Measurements from ENCODE around the gene RNF26.

Gene RNF26

DNA sequence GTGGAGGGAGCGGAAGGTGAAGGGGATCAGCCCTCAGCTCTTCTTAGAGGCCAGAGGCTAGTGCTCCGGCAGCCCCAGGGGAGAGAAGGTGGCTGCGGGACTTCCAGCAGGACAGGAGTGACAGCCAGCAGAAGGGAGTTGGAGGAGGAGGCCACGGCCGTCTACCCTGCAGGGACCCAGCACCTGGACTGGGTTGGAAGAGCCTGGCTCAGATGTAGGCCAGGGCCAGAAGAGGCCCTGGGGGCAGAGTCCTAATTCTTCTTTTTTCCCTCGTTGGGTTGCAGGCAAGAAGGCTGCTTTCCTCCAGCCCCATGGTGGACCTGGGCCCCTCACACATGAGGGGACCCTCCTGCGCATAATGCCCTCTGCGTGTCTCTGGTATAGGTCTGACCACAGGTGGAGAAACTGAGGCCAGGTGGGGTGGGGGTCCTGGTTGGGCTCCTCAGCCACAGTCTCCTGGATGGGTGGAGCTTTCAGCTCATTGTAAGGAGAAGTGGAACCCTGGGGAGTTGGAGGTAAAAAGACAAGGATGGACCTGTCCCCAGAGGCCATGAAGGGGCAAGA is 15.1 kb upstream of the RNF26 start:
- H3K36me3 ChIP-seq = no peaks in the 10 kb centered on the region
- H3K9me3 ChIP-seq (ENCODE audit: severe bottlenecking) = no peaks in the 10 kb centered on the region
- H3K27me3 ChIP-seq (ENCODE audit: insufficient read depth, low read depth, severe bottlenecking) = peaks cover 13% of the 10 kb centered on the region
- no peak overlapping the region; the same call in 1 of the 2 replicates for H3K27ac ChIP-seq
- no peak for DNase-seq
- TF ChIP-seq CTCF (IDR thresholded peaks at IDR 0.05; ENCODE audit: low read depth, low read length) = no peak
- no peak overlapping the region for H3K4me3 ChIP-seq (ENCODE audit: low read depth, low read length)

GRCh38 chr11:119319700-119320239 is 14.6 kb upstream of the RNF26 start:
- Histone ChIP-seq H3K27ac (no peak overlapping the region), H3K36me3 (no peaks in the 10 kb centered on the region), H3K4me3 (ENCODE audit: low read depth, low read length) (no peak overlapping the region), H3K27me3 (ENCODE audit: insufficient read depth, low read depth, severe bottlenecking) (peaks cover 13% of the 10 kb centered on the region), H3K9me3 (ENCODE audit: severe bottlenecking) (no peaks in the 10 kb centered on the region)
- no peak for TF ChIP-seq CTCF (IDR thresholded peaks at IDR 0.05; ENCODE audit: low read depth, low read length)
- no peak for DNase-seq

DNA sequence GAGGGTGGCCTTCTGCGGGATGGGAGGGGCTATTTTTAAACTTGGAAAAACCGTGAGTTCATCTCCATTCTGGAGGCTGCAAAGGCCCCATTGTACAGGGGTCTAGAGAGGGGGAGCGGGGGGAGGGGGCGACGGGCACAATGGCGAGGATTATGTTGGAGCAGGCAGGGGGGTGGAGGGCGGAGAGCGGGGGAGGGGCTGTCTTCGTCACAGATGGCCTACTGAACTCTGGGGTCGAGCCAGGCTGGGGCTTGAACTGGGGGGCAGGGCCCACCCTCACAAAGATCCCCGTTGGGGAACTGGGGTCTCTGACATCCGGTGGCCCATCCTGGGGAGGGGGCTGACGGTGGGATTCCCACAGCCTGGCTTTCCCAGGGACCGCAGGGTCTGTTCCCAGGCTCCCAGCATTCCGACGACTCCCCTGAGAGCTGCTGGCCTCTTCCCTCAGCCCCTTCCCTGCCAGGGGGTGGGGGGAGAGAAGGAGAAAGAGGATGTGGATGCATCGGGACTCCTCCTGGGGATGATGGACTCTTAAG is 14.0 kb upstream of the RNF26 start:
- Histone ChIP-seq H3K9me3 (ENCODE audit: severe bottlenecking) (no peaks in the 10 kb centered on the region), H3K4me3 (ENCODE audit: low read depth, low read length) (no peak overlapping the region), H3K36me3 (no peaks in the 10 kb centered on the region), H3K27ac (no peak overlapping the region; the same call in 1 of the 2 replicates), H3K27me3 (ENCODE audit: insufficient read depth, low read depth, severe bottlenecking) (peaks cover 13% of the 10 kb centered on the region)
- no peak for TF ChIP-seq CTCF (IDR thresholded peaks at IDR 0.05; ENCODE audit: low read depth, low read length)
- no peak for DNase-seq

- no peaks in the 10 kb centered on the region for H3K36me3 ChIP-seq
- H3K4me3 ChIP-seq (ENCODE audit: low read depth, low read length) = no peak overlapping the region
- H3K27me3 ChIP-seq (ENCODE audit: insufficient read depth, low read depth, severe bottlenecking) = peaks cover 9% of the 10 kb centered on the region
- no peak for DNase-seq
- no peaks in the 10 kb centered on the region for H3K9me3 ChIP-seq (ENCODE audit: severe bottlenecking)
- no peak for TF ChIP-seq CTCF (IDR thresholded peaks at IDR 0.05; ENCODE audit: low read depth, low read length)
- H3K27ac ChIP-seq = no peak overlapping the region; the same call in 1 of the 2 replicates
These were observed 13.4 kb upstream of the RNF26 start for GRCh38 chr11:119320776-119321524.

GRCh38 chr11:119322360-119322739 is 12.0 kb upstream of the RNF26 start:
- no peak overlapping the region for H3K4me3 ChIP-seq (ENCODE audit: low read depth, low read length)
- no peak for DNase-seq
- no peak for TF ChIP-seq CTCF (IDR thresholded peaks at IDR 0.05; ENCODE audit: low read depth, low read length)

More at GRCh38 chr11:119322360-119322739, 12.0 kb upstream of the RNF26 start:
- H3K36me3 ChIP-seq = no peaks in the 10 kb centered on the region
- no peaks in the 10 kb centered on the region for H3K27me3 ChIP-seq (ENCODE audit: insufficient read depth, low read depth, severe bottlenecking)
- H3K9me3 ChIP-seq (ENCODE audit: severe bottlenecking) = no peaks in the 10 kb centered on the region
- H3K27ac ChIP-seq = no peak overlapping the region
